ENCODE measurements around the gene SCUBE3.

SCUBE3 gene

GRCh38 chr6:35214869-35215664 is 1.3 kb downstream of the SCUBE3 start:
- no peak for DNase-seq

DNA sequence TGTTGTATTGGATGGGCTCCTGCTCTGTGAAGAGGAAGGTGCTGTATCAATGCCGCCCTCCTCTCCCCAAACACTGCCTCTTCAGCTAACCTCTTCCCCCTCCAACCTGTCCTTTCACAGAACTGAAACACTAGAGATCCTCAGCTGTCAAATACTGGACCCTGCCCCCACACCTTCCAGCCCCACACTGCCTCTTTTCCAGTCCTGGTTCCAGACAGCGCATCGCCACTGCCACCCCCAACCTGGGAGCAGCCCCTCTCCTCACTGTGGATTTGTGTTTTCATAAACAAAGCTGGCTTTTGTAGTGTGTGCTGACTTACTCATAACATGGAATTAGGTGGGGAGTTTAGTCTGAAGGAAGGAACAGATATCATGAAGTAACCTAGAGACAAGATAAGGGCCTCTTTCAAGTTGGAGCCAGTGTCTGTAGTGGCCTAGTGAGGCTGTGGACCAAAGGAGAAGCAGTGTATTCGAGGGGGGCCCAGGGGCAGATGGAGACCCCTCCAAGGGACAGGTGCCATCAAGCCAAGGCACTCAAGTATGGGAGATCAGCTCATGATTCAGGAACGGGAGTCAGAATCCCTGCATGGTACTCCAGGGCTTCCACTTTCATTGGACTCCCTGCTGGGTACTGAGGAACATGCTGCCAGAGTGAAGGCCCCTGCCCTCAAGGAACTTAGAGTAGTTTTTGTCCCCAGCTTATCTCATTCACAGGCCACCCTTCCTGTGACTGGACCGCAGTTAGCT is 2.1 kb downstream of the SCUBE3 start:
- DNase-seq = no peak

- DNase-seq = no peak
Observed at GRCh38 chr6:35216412-35216732, 2.6 kb downstream of the SCUBE3 start.

DNA sequence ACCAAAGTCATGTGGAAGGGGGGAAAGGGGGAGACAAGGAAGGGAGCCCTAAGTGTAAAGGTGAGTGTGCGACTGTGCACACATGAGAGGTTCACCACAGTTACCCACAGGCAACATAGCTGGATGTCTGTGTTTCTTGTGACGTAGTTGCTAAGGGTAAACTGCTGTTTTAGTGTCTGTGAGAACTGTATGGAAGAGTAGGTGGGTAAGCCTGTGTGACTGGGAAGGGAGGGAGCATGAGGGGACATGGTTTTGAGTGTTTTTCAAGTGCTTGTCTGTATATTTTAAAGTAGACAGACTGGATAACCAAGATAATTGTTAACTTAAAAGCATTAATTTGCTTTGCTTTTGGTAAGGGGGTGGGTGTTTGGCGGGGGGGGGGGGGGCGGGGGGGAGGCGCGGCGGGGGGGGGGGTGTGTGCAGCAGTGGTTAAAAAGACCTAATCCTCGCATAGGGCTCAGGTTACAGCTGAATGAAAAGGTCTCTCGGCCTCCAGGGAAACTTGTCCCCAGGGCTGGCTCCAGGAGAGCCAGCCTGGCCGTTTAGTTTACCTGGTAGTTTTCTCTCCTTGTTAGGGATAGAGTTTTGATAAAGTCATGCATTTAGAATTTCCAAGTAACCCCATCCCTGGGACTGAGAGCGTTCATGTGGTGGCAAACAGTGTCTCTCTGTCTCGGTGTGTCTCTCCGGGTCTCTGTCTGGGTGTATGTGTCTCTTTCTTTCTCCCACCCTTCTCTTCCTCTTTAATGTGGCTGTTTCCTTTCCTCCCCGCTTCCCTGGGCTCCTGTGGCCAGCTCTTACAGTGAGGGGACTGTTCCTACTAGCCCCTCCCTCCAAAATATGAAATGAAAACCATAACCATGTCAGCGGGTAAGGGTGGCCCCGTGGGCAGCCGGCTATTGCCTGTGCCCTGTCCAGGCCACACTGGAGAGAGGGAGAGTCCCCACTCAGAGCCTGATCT is 3.4 kb downstream of the SCUBE3 start:
- no peak for DNase-seq

DNA sequence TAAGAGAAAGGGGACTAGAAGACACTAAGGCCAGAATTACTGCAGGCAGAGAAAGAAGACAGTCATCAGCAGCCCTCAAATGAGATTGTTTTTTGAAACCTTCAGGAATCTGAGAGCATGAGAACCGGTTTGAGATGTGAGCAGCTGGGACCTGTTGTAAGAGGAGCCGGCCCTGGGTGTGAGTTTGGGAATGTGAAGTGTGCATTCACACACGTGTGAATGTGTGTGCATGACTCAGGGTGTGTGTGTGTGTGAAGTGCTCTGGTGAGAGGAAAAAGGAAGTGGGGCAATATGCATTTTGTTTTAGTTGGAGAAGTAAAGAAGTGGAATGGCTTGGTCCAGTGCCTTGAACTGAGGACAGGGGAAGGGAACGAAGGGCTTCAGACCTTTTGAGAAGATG is 4.3 kb downstream of the SCUBE3 start:
- DNase-seq = peak; percentile 27 to 52

- DNase-seq = no peak
Observed at GRCh38 chr6:35218456-35218855, 4.7 kb downstream of the SCUBE3 start.

DNA sequence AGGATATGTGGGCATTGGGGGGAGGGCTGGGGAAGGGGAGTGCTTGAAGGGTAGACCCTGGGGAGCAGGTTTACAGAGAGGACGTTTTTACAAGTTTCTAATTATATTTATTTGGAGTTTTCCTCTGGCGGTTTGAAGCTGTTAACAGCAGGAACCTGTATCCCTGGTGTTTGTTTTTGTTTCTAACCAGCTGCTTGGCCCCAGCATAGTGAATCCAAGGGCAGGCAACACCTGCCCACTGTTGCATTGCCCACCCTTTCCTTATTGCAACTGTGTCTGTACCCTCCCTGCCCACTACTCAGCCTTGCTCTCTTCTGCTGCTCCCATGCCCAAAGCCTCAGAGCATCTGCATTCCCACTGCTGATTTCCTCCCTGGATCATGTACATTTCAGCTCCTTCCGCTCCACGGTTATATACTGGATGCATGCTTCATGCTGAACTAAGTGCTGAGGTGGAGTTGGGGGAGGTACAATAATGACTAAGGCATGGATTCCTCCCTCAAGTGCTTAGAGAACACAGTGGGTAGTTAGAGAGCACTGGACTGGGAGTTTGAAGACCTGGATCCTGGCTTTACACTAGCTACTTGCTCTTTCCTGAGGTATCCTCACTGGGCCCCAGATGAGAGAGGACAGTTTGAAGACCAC is 6.0 kb downstream of the SCUBE3 start:
- DNase-seq = no peak

DNA sequence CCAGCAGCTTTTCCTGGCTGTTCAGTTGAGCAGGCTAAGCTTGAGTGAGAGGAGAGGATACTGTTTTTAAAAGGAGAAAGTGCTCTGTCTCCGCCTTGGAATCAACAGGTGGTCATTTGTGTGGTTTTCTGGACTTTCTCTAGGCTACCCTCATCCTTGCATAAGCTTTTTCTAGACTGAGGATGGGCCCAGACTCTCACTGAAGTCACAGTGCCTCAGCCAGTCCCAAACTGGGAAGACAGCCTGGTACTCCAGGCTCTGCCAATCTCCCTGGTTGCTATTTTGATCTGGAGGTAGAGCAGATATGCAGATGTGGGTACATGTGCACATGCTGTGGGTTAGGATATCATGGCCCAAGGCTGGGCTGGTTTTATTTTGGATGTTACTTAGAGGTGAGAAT is 7.0 kb downstream of the SCUBE3 start:
- DNase-seq = no peak

- no peak for DNase-seq
Observed at GRCh38 chr6:35223396-35223795, 9.6 kb downstream of the SCUBE3 start.

GRCh38 chr6:35224720-35225119 is 11.0 kb downstream of the SCUBE3 start:
- DNase-seq = no peak

DNA sequence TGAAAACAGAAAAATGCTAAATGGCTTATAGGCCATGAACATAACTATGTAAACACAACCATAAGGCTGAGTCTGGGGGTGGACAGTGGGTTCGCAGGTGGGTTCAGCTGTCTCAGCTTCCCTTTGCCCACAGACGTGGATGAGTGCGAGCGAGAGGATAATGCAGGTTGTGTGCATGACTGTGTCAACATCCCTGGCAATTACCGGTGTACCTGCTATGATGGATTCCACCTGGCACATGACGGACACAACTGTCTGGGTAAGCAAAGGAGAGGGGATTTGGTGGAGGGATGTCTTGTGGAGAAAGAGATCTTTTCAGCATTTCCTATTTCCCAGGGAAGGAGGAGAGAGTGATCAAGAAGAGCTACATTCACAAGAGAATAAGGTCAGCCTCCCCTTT is 14.7 kb downstream of the SCUBE3 start:
- no peak for DNase-seq

DNA sequence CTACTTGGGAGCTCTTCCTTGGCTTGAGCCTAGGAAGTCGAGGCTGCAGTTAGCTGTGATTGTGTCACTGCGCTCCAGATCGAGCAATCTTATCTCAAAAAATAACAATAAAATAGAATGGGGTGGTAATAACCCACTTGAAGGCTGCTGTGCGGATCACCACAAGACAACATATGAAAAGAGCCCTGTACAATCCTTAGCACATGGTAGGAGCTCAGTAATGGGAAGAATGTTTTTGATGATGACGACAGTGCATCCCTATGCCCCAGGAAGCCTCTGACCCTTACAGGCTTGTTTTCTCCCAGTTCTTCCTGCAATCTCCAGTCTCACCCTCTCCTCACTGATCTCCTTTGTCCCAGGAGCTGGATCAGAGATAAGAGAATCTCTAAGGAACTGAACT is 15.5 kb downstream of the SCUBE3 start:
- no peak for DNase-seq

DNA sequence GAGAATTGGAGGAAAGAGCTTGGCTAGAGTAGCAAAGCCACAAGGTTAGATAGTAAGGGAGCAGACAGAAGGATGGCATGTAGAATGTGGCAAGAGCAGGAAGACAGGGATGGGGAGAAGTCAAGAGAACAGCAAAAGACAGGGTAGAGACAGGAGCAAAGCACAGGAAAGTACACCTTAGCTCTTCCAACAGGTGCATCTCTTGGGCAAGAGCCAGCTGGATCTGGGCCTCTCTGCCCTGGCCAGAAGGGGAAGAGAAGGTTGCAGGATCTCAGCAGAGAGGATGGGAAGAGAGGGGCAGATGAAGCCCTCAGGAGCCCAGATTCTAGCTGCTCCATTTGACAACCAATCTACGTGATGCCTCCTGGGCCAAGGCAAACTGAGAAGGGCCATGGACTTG is 16.7 kb downstream of the SCUBE3 start:
- DNase-seq = no peak

GRCh38 chr6:35230950-35231349 is 17.2 kb downstream of the SCUBE3 start:
- no peak for DNase-seq

GRCh38 chr6:35231563-35231962 is 17.8 kb downstream of the SCUBE3 start:
- no peak for DNase-seq

GRCh38 chr6:35234901-35235300 is 21.1 kb downstream of the SCUBE3 start:
- no peak for DNase-seq

DNA sequence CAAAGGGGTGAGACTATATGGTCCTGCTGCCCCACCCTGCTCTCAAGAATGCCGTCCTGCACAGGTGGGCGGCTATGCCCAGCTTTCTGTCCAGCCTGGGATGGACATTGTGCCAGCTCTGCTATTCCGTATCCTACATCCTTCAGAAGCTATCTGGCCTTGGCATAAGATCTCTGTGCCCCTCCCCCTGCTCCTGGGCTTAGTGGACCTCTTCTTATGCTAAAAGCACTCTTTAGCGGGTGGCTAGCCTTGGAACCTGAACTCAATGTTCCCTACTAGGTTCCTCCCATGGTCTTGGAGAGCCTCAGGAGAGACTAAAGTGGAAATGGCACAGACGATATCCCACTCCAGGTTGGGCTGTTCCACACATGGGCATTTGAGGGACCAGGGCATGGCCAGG is 22.5 kb downstream of the SCUBE3 start:
- DNase-seq = no peak

GRCh38 chr6:35237476-35237875 is 23.7 kb downstream of the SCUBE3 start:
- no peak for DNase-seq

GRCh38 chr6:35238843-35239289 is 25.1 kb downstream of the SCUBE3 start:
- DNase-seq = peak; percentile 19 to 31

GRCh38 chr6:35239581-35239980 is 25.8 kb downstream of the SCUBE3 start:
- DNase-seq = no peak

- peak; percentile 55 to 57 for DNase-seq
Observed at GRCh38 chr6:35240838-35241801, 27.4 kb downstream of the SCUBE3 start.

- no peak for DNase-seq
Observed at GRCh38 chr6:35242486-35242885, 28.7 kb downstream of the SCUBE3 start.
